Panc1 (cell line): Measurements from ENCODE around the gene C1S. TPM values are rescaled to one million over a fixed set of nuclear protein-coding genes. Genes with fewer than 3 reads are reported as not detected.

Experiments
- ATAC-seq: fragments of 200-7000 bp; cut with Tn5 transposase; 2 replicates; pipeline ENCODE4 v1.9.1; 2020; ENCODE audit warnings: mild to moderate bottlenecking, moderate library complexity
- BruUV-seq: library from RNA; stranded (reverse); fragments of 400-500 nt; replicated peaks from 2 replicates; lab custom pipeline; 2021; lab: Mats Ljungman, UMichigan
- CTCF ChIA-PET: fragments of 300-600 bp; sonication (Branson Sonifier 250); formaldehyde crosslinking; loops from one replicate; lab custom pipeline; 2022; ENCODE audit warnings: antibody characterized with exemption; lab: Charles Lee
- POLR2A ChIA-PET: fragments of 300-600 bp; sonication (Branson Sonifier 250); formaldehyde crosslinking; loops from one replicate; lab custom pipeline; 2022; ENCODE audit warnings: antibody characterized with exemption; lab: Charles Lee
- DNase-seq: peaks from one replicate; pipeline ENCODE4 v3.0.0-alpha.2; 2010; ENCODE audit warnings: low read depth, low spot score
- H3K27ac ChIP-seq: 2 replicates; pipeline ENCODE4 v1.5.1; 2011; ENCODE audit warnings: mild to moderate bottlenecking, low read length, inconsistent platforms
- H3K27me3 ChIP-seq: fragments of 200-500 bp; sonication (Bioruptor generic); 2 replicates; pipeline ENCODE4 v1.6.0; 2014; ENCODE audit warnings: low read length, inconsistent platforms; ENCODE audit not compliant: control insufficient read depth, insufficient read depth
- H3K36me3 ChIP-seq: fragments of 200-500 bp; sonication (Bioruptor generic); 2 replicates; pipeline ENCODE4 v1.5.1; 2014; ENCODE audit warnings: inconsistent platforms, mild to moderate bottlenecking, low read length, moderate library complexity; ENCODE audit not compliant: control insufficient read depth, insufficient read depth
- H3K4me1 ChIP-seq: 2 replicates; pipeline ENCODE4 v1.5.1; 2011; ENCODE audit warnings: inconsistent platforms, mild to moderate bottlenecking, low read length, moderate library complexity; ENCODE audit not compliant: control insufficient read depth, insufficient read depth
- H3K4me3 ChIP-seq, 2 experiments: 2 replicates each; pipeline ENCODE4 v1.5.1; 2011 to 2012; ENCODE audit warnings: low read depth in 2 of 2, low read length in 2 of 2, mild to moderate bottlenecking in 2 of 2, inconsistent platforms in 1 of 2, moderate library complexity in 1 of 2
- H3K9me3 ChIP-seq: fragments of 200-500 bp; sonication (Bioruptor generic); 2 replicates; pipeline ENCODE4 v1.5.1; 2014; ENCODE audit warnings: low read depth, mild to moderate bottlenecking, inconsistent platforms, low read length, moderate library complexity; ENCODE audit not compliant: control insufficient read depth, insufficient read depth
- POLR2AphosphoS5 ChIP-seq: IDR thresholded peaks from 2 replicates; pipeline ENCODE4 v1.6.1; 2012; ENCODE audit warnings: mild to moderate bottlenecking, low read depth, low read length, moderate library complexity
- SIN3A ChIP-seq: IDR thresholded peaks from 2 replicates; pipeline ENCODE4 v1.6.1; 2012; ENCODE audit warnings: low read depth, mild to moderate bottlenecking, low read length, moderate library complexity, borderline replicate concordance; ENCODE audit not compliant: insufficient read depth
- TCF7L2 ChIP-seq: IDR thresholded peaks from 2 replicates; pipeline ENCODE4 v1.6.1; 2011; ENCODE audit warnings: mild to moderate bottlenecking, low read depth, low read length, inconsistent platforms
- in situ Hi-C: cut with HindIII; loops from 2 replicates; pipeline ENCODE4 v1.10.0; 2016; ENCODE audit warnings: low sequenced_read_pairs, low pct_unique_long_range_greater_than_20kb
- intact Hi-C: fragments of 100-400 bp; cut with micrococcal nuclease; formaldehyde crosslinking; loops from one replicate; pipeline ENCODE4 v1.10.0; 2022; ENCODE audit not compliant: unreplicated experiment
- total RNA-seq: library from RNA; stranded (reverse); gene quantifications from one replicate; pipeline ENCODE4 v1.2.1, GENCODE V29; 2021; ENCODE audit not compliant: unreplicated experiment
- TF ChIP-seq, protein P1 (sequence below), 2 experiments: IDR thresholded peaks; 2 replicates each; pipeline ENCODE4 v1.6.1; 2011 to 2012; ENCODE audit warnings: low read depth in 2 of 2, control low read depth in 1 of 2, low read length in 1 of 2, mild to moderate bottlenecking in 1 of 2, moderate library complexity in 1 of 2; ENCODE audit not compliant: insufficient read depth in 1 of 2
- TF ChIP-seq, protein P2 (sequence below): fragments of 450-650 bp; IDR thresholded peaks from 2 replicates; pipeline ENCODE4 v1.5.1; 2017; ENCODE audit warnings: mild to moderate bottlenecking

C1S gene
- total RNA-seq, 1 experiment from 2014 or later: 1.8 TPM

DNA sequence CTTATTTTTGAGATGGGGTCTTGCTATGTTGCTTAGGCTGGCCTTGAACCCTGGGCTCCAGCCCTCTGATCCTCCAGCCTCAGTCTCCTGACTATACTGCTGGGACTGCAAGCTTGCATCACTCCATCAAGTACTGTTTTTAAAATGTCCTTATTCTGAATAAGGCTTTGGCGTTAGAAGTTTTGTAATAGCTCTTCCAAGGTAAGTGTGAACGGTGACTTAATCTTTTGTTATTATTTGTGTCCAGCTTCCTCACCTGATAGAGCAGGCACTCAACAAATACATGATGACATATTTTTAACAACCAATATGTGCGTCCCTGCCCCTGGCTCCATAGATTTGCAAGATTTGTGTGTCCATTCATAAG lies 47.1 kb downstream of the C1S start:
- intact Hi-C loops (no loop called here), in situ Hi-C loops (no loop called here)
- H3K4me3 ChIP-seq: peak overlapping the region; percentile 51 to 75
- ATAC-seq (no peak), DNase-seq (no peak)
- TF ChIP-seq POLR2AphosphoS5: no peak
- TF ChIP-seq TCF7L2: no peak
- no peak for TF ChIP-seq SIN3A
- TF ChIP-seq, protein P1, sequence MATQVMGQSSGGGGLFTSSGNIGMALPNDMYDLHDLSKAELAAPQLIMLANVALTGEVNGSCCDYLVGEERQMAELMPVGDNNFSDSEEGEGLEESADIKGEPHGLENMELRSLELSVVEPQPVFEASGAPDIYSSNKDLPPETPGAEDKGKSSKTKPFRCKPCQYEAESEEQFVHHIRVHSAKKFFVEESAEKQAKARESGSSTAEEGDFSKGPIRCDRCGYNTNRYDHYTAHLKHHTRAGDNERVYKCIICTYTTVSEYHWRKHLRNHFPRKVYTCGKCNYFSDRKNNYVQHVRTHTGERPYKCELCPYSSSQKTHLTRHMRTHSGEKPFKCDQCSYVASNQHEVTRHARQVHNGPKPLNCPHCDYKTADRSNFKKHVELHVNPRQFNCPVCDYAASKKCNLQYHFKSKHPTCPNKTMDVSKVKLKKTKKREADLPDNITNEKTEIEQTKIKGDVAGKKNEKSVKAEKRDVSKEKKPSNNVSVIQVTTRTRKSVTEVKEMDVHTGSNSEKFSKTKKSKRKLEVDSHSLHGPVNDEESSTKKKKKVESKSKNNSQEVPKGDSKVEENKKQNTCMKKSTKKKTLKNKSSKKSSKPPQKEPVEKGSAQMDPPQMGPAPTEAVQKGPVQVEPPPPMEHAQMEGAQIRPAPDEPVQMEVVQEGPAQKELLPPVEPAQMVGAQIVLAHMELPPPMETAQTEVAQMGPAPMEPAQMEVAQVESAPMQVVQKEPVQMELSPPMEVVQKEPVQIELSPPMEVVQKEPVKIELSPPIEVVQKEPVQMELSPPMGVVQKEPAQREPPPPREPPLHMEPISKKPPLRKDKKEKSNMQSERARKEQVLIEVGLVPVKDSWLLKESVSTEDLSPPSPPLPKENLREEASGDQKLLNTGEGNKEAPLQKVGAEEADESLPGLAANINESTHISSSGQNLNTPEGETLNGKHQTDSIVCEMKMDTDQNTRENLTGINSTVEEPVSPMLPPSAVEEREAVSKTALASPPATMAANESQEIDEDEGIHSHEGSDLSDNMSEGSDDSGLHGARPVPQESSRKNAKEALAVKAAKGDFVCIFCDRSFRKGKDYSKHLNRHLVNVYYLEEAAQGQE (IDR thresholded peaks at IDR 0.05; ENCODE audit: insufficient read depth in 1 of 2, low read depth in 2 of 2, low read length in 1 of 2): no peak
- TF ChIP-seq, protein P2, sequence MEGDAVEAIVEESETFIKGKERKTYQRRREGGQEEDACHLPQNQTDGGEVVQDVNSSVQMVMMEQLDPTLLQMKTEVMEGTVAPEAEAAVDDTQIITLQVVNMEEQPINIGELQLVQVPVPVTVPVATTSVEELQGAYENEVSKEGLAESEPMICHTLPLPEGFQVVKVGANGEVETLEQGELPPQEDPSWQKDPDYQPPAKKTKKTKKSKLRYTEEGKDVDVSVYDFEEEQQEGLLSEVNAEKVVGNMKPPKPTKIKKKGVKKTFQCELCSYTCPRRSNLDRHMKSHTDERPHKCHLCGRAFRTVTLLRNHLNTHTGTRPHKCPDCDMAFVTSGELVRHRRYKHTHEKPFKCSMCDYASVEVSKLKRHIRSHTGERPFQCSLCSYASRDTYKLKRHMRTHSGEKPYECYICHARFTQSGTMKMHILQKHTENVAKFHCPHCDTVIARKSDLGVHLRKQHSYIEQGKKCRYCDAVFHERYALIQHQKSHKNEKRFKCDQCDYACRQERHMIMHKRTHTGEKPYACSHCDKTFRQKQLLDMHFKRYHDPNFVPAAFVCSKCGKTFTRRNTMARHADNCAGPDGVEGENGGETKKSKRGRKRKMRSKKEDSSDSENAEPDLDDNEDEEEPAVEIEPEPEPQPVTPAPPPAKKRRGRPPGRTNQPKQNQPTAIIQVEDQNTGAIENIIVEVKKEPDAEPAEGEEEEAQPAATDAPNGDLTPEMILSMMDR: no peak
- peaks cover 5% of the 10 kb centered on the region; the same call in 1 of the 2 replicates for H3K4me1 ChIP-seq
- peaks cover 7% of the 10 kb centered on the region; the same call in 1 of the 2 replicates for H3K9me3 ChIP-seq
- no TSS peak for BruUV-seq
- CTCF ChIA-PET: no interaction called here
- peak overlapping the region; percentile 87 for H3K27ac ChIP-seq
- no peaks in the 10 kb centered on the region; the same call in 1 of the 2 replicates for H3K36me3 ChIP-seq
- POLR2A ChIA-PET: no interaction called here
- H3K27me3 ChIP-seq: no peaks in the 10 kb centered on the region

DNA sequence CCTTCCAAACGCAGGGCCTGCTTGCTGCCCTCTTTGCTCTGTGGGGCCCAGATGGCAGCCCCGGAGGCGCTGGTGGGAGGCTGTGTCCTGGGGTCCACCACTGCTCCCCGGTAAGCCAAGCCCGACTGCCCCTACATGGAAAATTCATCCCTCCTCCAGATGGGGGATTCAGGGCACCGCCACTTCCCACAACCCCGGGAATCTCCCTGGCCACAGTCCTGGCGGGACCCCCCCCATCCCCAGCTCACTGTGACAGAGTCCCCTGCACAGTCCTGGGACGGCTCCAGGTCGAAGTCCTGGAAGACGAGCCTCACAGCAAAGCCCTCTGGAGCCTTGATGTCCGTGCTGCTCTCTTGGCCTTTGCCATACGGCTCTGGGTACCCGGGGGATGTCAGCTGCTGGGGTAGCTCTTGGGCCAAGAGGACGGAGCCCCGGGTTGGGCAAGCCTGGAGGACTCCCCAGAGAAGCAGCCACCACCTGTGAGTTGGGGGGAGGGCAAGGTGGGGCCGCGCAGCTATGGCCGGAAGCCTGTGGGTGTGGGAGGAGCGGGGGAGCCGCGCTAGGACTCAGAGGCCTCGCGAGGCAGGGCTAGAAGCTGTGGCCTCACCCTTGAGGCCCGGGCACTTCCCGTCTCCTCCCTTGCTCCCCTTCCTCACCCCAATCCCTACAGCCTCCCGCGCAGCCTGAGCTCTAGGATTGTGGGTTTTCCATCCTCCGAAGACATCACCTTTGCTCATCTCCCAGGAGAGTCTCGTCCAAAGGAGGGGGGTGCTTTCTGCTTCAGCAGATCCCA lies 47.7 kb downstream of the C1S start:
- Histone ChIP-seq H3K27ac (peak overlapping the region; percentile 87), H3K4me1 (peaks cover 5% of the 10 kb centered on the region; the same call in 1 of the 2 replicates), H3K36me3 (no peaks in the 10 kb centered on the region; the same call in 1 of the 2 replicates), H3K9me3 (peaks cover 7% of the 10 kb centered on the region; the same call in 1 of the 2 replicates), H3K27me3 (no peaks in the 10 kb centered on the region), H3K4me3 (peak overlapping the region; percentile 51 to 75)
- intact Hi-C loops (no loop called here), in situ Hi-C loops (no loop called here)
- ChIA-PET POLR2A (interaction anchor here (0.5 to 0.7 kb wide), 2 partner anchors 100 to 419 kb away, joined by 3 to 6 read pairs; partner anchors contain the start of gene ZNF384), CTCF (interaction anchor here (0.8 to 1.2 kb wide), 2 partner anchors 32 to 48 kb away, joined by 4 read pairs; partner anchors contain the start of gene C1S)
- ATAC-seq: peak; percentile 93
- BruUV-seq: no TSS peak
- no peak for DNase-seq
- TF ChIP-seq, protein P2: no peak
- TF ChIP-seq SIN3A: no peak
- no peak for TF ChIP-seq POLR2AphosphoS5
- TF ChIP-seq, protein P1 (IDR thresholded peaks at IDR 0.05; ENCODE audit: insufficient read depth in 1 of 2, low read depth in 2 of 2, low read length in 1 of 2): no peak
- no peak for TF ChIP-seq TCF7L2
